ENCODE data around the gene ELOA.

- TF ChIP-seq ZNF274 (IDR thresholded peaks at IDR 0.05; ENCODE audit: low read depth, low read length) (no peak), YY1 (IDR thresholded peaks at IDR 0.05; ENCODE audit: insufficient read depth, insufficient read length) (no peak)
Measured at GRCh38 chr1:23804183-23804835, 61.0 kb downstream of the ELOA start.

Data from NT2/D1 (cell line).